NCI-H2107 treated with DMSO at 0.1 percent for 48 hours (cell line): ENCODE results near the gene KIRREL3.

Source experiments
- DNase-seq: peaks from one replicate; lab custom pipeline; 2025; ENCODE audit not compliant: unreplicated experiment; lab: John Stamatoyannopoulos, UW

The KIRREL3 gene

DNA sequence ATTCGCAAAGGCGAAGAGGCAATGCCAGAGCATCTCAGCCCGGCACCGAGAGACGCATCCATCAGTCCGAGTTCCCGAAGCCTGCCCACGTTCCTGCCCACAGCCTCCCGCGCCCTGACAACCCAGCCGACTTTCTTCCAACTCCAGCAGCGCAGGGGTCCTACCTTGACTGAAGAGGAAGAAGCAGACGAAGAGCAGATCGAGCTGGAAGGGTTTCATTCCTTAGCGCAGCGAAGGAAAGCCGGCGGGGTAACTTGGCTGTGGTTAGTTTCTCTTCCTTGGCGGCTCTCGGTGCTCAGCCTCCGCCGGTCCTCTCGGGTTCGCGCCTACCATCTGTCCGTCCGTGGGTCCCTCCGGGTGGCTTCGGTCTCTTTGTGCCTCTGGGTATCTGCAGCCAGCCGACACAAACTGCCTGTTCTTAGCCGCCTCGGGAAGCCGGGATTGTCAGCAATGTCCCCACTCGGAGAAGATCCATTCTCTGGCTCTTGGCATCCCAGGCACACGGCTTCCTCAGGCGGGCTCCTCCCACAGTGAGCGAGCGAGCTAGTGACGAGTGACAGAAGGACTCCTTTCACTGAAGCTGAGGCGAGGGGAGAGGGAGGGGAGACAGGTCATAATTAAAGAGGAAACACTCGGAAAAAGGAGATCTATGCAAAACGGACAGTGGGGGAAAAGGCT, at the start of gene KIRREL3:
Gene KIRREL3 (minus strand): TSS at position 480 of the 678 bp plus-strand sequence.
- DNase-seq = peak; percentile 7

DNA sequence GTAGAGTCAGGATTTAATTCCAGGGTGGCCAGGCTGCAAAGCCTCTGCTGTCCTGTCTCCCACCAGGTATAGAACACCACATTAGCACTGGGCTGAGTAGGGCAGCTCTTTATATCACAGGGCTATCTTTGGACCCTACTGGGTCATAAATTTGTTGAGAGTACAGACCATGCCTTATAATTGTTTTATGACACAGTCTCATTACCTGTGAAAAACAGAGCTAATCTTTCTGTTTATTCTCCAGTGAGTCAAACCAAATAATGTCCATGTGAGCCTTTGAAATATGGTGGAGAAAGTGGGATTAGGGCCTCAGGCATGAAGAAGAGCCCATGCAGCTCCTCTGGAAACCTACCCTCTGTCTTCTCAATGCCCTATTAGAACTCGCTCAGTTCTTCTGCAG, 49.6 kb upstream of the KIRREL3 start:
- no peak for DNase-seq

DNA sequence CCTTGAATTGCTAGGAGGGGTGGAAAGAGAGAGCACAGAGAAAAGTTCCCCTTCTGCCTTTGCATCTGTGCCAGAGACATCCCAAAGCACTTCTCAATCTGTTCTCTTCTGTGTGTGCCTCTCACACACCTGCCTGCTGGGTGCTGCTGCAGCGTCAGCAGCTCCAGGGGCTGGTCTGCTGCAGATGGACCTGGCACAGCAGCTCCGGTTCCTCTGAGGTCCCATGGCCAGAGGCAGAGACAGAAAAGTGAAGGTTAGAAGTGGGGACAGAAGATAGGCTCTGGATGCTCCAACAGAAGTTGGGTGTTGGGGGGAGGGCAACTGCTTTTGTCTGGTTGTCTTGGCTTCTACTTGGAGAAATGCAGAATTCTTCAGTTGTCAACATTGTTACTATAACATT, 48.9 kb upstream of the KIRREL3 start:
- DNase-seq = no peak

DNA sequence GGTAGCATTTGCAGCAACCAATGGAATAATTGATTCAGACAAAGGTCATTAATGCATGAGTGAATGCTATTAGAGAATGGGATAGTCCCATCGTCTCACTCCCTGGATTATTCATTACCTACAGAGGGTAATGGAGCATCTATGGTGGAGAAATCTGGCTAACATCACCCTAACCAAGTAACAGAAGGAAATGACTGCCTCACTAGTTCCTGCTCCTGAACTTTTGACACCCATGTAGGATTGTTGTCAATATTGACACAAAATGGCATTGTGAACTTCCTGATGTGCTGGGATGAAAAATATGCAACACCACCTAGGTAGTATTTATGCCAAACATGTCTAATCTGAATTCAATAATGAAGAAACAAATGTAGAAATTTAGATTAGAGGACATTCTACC, 44.0 kb upstream of the KIRREL3 start:
- no peak for DNase-seq

DNA sequence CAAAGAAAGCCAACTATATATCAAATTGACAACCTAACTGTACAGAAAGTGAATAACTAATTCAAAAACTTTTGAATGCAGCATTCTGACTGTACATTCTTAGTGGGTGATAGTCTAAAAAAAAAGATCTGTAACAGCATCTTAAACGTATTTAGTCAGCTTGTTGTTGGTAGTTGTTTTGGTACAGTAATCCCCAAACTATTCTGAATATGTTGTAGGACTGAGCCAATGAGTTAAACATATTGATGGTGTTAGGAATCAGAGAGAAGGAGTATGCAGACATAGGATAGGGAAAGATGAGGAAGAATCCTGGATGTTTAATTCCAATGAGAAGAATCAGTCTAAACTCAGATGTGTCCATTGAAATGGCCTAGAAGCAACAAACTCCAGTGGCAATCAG, 41.9 kb upstream of the KIRREL3 start:
- no peak for DNase-seq

DNA sequence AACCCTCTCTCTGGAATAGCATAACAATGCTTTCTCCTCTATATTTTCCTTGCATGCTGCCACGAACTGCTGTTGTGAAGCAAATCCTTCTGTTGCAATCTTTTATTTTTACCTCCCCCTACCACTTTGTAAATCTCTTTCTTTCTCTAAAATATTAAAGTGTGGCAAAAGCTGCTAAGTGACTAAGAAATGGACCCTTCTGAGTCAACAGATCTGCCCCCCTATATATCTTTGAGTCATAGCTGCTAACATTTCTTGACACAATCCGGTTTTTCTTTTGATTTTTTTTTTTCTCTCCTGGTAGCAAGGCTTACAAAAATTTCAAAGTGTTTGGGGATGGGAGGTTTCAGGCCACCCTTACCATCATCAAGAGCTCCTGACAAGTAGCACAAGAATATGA, 39.0 kb upstream of the KIRREL3 start:
- no peak for DNase-seq

DNA sequence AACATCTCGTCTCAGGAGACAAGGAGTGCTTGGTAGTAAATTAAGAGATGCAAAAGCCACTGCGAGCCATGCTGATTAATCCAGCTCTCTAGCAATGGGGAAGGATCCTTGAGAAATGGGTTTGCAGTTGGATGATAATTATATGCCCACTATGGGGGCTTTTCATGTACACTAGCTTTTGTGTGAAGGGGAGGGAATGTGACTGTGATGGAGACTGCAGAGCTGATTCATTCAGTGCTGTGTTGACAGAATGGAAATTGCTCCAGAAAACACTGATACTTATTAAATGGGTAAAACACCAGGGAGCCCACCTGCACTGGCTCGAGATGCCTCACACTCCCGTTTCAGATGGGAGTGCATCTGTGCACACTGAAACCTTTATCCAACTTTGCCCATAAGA, 37.0 kb upstream of the KIRREL3 start:
- no peak for DNase-seq

DNA sequence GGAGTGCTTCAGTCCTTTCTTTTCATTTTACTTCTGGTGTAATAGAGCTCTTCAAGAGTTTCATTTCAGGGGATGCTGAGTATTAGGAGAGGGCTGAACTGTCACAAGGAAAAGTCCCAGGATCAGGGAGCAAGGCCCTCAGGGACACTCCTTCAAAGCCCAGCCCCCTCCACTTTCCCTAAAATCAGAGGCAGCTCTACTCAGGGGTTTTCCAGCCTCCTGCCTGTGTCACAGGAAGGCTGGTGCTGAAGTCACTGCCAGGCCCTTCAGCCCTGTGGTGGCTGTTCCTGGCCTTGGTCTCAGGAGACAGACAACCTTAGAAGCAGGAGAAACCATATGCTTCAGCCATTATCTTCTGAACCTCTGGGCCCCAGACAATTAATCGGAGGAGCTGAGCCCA, 36.4 kb upstream of the KIRREL3 start:
- no peak for DNase-seq

DNA sequence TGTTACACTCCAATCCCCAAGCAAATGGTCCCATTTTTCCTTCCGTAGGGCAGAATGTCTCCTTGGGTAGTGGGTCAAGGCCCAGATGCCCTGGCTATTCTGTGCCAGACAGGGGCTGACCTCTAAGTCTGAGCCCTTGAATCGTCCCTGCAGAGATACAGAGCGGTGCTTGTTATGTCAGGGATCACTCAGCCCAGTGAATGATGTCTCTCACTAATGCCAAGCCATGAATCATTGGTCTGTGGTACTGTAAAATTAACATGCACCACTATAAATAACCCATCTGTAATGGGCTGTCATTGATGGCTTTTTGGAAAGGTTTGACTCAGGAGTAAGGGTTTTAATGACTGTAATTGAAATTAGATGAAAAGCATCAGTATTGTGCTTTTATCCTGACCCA, 35.3 kb upstream of the KIRREL3 start:
- no peak for DNase-seq

DNA sequence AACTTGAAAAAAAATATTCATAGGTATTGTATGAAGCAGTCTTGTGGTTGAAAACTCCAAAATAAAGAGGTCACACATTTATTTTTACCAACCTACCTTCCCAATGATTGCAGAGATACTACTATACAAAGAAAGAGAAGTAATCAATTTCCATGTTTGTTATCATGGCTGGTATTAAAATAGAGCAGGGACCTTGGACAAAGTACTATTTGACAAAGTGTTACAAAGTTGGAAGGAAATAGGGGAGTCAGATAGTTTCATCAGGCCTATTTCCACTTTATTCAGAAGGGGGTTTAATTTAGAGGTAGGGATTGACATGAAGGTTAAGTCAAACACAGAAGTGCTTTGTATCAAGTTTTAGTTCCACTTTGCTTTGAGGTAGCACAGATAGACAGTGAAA, 34.4 kb upstream of the KIRREL3 start:
- DNase-seq = no peak

DNA sequence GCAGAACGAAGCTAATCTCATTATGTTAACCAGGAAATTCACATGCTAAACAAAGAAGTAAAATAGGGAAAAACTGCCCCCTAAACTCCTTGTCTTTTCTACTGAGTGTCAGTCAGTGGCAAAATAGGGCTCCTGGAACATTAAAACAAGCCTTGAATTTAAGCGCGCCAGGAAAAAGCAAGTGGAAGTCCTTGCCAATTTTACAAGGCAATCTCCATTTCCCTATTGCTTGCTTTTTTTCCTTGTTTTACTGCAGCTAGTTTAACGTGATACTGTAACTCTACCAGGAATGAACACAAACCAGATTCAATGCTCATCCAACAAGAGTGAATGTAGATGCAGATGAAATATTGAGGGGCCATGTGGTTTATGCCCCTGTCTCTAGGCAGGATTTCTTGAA, 28.1 kb upstream of the KIRREL3 start:
- no peak for DNase-seq

DNA sequence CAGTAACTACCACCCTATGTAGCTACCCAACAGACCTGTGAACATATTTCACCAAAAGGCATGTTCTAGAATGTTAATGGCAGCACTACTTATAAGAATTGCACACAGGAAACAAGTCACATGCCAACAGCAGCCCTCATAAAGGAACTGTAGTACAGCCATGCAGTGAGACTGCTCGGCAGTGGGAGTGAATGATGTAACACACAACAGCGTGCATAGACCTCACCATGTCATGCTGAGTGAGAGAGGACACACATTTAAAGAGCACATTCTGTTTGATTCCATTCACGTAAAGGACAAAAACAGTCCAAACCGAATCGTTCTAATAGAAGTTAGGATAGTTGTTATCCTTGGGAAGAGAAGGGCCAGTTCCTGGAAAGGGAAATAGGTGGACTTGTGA, 27.2 kb upstream of the KIRREL3 start:
- DNase-seq = no peak

DNA sequence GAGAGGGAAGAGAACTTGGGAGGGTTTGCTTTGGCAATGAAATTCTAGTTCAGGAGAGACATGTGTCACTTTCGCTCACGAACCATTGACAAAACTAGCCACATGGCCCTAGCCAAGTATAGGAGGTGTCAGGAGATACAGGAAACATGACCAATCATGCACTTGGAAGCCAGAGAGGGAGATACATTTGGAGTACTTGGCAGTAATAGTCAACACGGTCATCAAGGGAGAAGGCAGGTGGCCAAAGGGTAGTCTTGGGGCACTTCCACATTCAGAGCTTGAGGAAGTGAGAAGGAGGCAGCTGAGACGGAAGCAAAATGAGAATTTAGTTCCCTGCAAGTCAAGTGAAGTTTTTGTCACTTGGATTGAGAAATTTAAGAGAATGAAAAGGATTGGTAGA, 26.4 kb upstream of the KIRREL3 start:
- no peak for DNase-seq

DNA sequence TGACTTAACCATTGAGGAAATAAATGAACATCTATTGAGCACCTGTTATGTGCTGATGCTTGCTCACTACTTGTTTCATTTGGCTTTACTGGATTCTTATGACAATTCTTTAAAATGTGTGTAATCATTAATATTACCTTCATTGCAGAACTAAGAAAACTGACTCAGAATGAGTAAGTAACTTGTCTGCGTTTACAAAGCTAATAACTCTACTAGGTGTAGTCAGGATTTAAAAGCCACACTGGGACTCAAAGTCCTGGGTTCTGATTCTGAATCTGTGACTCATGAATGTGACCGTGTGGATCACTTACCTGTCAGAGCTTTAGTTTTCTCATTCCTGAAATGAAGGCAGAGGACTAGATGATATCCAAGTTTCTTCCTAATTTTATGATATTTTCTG, 23.4 kb upstream of the KIRREL3 start:
- DNase-seq = no peak

DNA sequence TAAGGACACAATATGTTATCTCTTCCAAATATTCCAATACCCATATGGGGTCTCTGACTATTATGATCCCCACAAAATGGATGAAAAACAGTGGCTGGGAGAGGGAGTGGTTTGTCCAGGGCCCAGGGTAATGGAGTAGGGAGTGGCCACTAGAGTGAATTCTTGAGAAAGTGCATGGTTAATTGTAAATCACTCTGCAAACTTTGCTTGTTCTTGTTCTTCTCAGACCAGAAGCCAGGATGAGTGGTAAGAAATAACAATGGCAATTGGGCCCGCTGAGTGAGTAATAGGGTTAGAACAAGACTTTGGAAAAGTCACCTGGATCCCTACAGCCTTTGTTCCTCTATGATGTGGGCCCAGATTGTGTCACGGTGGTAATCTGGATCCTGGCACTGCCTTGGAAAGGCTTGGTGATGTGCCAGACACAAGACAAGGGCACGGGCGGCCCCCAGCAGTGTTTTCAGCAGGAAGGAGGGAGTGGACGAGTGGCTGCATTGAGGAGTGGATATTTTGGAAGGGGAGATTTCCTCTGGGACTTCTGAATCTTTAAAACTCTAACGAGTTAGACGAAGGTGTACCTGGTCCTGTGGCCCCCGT, 18.2 kb upstream of the KIRREL3 start:
- DNase-seq = no peak

DNA sequence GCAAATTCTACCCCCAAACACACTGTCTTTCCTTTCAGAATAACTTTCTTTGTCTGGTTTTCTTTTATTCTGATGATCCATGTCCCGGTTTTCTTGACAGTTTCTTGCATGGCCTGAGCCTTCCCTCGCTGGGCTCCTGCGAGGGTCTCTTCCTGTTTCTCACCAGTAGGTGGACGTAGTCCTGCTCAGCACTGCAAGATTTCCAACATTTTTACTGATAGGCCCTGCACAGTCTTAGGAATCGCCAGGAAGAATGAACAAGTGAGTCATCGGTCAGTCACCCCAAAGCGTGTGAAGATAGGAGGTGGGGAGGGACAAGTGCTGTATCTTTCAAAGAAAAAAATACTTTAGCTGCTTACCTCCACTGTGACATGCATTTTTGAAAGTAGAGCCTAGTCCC, 16.9 kb upstream of the KIRREL3 start:
- no peak for DNase-seq

DNA sequence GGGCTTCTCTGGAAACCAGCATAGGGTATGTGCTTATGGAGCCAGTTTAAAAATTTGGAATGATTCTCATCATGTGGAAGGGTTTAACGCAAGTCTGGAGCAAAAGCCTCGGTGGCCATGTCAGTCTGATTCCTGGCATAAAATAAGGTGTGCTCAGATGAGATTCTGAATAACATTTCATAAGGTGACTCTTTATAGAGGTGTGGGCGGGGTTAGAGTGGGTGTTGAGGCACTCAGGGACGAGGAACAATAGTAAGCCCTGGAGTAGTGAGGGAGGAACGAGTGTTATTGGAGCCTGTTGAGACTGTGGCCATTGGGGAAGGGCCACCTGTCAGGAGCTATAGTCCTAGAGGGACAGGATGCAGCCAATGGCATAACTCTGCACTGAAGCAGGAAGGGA, 13.0 kb upstream of the KIRREL3 start:
- no peak for DNase-seq

DNA sequence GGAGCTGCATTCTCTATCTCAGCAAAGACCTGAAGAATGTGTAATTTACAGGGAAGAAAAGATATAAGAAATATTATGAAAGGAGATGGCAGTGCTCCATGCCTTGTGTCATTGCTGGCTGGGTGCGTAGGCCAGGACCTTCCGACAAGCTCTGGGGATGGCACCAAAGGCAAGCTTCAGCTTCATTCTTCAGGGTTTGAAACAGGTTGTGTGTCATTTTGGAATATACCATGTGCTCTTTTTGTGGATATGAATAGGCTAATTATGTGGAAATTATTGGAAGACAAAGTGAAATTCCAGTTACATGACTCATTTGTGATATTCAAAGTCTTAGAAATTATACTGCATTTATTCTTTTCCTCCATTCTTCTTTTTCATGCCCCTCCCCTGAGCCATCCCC, 5.7 kb upstream of the KIRREL3 start:
- DNase-seq = no peak

DNA sequence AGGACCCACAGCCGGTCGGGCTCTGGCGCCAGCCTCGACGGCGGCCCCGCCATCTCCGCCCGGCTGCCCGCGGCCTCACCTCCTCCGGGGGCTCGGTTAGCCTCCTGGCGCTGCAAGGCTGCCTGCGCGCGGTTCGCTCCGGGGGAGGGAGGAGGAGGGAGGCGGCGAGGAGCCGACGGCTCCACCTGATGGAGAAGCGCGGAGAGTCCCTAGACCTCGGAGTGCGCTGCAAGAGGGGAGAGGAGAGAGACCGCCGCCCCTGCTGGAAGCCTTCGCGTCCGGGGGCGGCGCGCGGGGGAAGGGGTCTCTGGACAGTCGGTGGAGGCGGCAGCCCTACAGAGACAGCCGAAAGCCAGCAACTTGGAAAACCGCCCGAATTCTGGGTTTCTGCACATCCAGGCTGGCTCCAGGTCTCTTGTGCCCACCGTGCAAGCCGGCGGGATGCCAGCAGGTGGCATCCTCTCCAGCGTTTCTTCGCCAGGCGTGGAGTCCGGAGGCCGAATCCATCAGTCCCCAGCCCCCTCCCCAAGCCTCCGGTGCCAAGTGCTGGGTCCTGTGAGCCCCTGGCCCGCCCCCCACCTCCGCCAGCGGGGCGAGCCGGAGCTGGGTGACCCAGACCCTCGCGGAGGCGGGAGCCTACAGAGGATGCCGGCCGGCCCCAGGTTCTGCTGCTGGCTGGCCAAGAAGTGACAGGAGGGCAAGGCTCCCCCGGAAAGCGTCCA, 2.9 kb upstream of the KIRREL3 start:
- peak; percentile 39 for DNase-seq

DNA sequence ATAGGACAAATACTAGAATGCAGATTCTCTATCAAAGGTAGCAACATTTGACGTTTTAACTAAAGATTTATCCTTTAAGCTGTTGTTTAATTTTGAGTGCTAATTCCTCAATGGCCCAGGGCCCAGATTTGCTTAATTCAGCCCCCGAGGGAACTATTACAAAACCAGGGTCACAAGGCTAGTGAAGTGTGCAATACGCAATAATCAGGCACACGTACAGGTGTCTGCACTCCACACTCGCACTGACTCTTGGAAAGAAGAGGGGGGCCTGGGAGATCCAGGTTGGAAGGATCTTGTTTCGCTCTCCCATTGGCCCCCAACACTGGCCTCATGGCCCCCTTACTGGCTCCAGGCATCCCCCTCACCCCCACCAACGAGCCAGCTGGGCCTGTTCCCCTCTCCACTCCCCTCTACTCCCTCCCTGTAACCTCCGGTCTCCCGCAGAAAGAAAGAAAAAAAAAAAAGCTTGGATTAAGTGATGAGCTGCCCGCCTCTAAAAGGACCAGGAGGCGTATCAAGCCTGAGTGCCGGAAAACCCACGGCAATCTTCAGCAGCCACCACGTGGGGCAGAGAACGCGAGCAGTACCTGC, 2.2 kb upstream of the KIRREL3 start:
- DNase-seq = peak; percentile 3

DNA sequence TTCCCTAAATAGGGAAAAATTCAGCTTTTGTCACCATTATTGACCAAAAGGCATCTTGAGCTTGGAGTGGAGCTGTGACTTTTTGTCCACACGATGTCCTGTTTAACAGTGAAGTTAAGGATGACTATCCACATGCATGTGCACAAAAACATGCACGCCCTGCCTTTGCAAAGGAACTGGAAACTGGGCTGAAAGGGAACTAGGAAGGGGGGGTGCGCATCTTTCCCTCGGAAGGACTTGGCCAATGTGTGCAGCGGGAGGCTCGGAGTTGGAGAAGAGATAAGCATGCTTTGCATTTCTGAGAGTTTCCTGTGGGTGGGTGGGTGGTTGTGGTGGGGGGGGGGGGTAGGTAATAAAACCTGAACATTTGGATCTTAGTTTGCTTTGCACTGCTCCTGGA, 411 bp upstream of the KIRREL3 start:
- no peak for DNase-seq

DNA sequence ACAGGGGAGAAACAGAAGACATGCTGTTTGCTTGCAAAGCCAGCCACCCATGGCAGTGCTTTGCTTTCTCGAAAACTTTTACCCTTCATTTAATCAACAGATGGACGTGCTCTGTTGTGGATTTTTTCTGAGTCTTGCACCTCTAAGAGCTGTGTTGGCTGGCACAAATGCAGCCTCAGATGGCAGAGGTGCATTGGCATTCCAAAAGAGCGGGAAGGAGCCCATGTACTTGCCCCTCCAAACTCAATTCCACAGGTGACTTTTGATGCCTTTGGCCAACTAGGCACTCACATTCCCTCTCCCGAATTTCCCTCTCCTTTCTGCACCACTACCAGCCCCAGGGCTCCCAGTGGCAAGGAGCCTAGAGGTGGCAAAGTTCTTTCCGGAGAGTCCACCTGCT, 1.2 kb downstream of the KIRREL3 start:
- no peak for DNase-seq
